Measurements from ENCODE around the gene TCF20. TPM values are rescaled to one million over a fixed set of nuclear protein-coding genes. Genes with fewer than 3 reads are reported as not detected.

TCF20 gene
- 14.8 TPM for polyA plus RNA-seq (2013, experiment 1 of 2; ENCODE audit: insufficient read length)
- polyA plus RNA-seq (2013, experiment 2 of 2; ENCODE audit: insufficient read length) = 15.4 TPM

DNA sequence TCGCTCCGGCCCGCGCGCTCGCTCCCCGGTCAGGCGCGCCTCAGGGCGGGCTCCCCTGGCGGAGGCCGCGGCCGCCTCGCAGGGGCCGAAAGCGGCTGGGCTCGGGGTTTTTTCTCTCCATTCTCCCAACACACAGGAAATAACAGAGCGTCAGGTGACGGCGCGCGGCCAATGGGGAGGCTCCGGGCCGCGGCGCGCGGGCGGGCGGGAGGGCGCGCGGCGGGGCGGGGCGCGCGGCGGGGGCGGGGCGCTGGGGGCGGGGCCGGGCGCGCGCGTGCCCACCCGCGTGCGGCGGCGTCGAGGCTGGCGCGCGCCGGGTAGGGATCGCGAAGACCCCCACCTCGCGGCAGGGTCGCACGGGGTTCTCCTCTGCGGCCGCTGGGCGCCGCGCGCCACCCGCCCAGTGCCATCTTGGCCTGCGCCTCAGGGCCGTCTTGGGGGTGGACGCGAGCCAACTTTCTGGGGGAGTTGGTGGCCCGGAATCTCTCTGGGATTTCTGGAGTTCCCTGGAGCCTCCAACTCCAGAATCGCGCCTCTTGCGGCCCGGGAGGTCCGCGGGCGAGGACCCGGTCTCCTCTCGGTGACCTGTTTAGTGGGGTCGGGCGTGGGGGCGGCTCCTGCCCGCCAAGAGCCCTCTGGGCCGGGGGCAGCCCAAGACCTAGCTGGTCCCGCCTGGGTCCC, at the start of gene TCF20:
Gene TCF20, minus strand, starts transcription at position 144 of the 681 bp plus-strand sequence. CDS start 55,348 bp downstream, outside the sequence.
- peak; percentile 80 for DNase-seq

- DNase-seq = no peak
These were observed 48.9 kb upstream of the TCF20 start for GRCh38 chr22:42319386-42319785.

DNA sequence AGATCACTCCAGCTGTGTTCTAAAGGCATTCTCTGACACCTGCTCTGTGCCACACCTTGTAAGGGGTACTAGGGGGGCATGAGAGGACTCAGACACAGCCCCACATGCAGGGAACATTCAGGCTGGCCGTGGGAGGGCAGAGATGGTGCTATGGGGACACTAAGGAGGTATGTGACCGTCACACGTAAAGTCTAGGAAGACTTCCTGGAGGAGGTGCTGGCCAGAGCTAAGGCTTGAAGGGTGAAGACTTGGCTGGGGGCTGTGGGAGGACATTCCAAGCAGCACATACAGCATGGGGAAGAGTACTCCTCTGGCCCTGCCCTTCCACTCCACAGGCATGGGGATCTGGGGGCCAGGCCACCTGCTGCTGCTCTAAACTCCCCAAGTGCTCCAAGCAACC, 48.5 kb upstream of the TCF20 start:
- DNase-seq = no peak

DNA sequence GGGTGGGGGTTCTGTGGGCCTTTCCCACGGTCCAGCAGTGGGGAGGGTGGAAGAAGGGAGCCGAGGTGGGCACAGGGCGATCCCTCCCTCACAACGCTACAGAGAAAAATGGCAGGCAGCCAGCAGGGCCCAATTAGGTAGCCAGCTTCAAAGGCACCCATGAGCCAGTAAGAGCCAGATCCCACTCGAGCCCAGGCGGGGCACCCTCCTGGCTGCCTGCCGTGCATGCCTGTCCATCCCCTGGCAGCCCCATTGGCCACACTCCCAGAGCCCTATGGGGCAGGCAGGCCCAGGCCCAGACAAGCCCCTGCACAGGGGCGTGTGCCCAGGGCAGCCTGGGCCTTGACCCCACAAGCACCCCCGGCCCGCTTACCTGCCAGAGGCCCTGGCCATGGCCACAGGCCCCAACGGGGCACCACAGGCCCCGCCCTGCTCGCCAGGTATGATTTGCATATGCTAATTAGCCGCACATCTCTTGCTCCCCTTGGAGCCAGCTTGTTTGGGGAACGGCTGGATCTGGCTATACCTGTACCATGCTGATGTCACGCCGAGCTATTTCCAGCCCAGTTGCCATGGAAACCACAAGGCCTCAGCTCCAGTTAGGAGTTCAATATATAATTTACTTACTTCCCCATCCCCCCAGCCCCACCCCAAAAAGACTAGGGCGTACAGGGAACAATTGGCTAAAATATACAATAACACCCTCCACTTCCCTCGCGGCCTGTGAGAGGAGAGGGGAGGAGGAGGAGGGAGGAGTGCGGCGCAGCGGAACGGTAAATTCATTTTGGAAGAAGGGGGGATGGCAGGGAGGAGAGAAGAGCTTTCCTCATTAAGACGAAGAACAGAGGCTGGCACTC, 47.5 kb upstream of the TCF20 start:
- DNase-seq = no peak

DNA sequence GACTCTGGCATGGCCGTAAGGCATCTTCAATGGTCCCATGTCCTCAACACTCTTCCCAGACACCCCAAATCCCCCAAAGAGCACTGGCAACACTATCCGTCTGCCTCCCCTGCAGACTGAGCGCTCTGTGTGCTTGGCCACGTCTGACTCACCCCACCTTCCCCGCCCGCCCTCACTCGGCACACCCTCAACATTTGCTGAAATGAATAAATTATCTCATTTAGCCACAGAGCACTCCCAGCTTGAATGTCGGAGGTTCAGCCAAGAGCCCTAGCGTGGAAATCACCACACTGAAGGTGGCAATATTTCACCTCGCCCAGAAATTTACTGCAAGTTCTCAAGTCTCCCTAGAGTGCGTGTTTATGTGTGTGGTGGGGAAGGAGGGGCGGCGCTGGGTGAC, 46.6 kb upstream of the TCF20 start:
- no peak for DNase-seq

GRCh38 chr22:42315392-42315756, 44.9 kb upstream of the TCF20 start:
- DNase-seq = no peak

GRCh38 chr22:42314709-42315391, 44.4 kb upstream of the TCF20 start:
- no peak for DNase-seq

DNA sequence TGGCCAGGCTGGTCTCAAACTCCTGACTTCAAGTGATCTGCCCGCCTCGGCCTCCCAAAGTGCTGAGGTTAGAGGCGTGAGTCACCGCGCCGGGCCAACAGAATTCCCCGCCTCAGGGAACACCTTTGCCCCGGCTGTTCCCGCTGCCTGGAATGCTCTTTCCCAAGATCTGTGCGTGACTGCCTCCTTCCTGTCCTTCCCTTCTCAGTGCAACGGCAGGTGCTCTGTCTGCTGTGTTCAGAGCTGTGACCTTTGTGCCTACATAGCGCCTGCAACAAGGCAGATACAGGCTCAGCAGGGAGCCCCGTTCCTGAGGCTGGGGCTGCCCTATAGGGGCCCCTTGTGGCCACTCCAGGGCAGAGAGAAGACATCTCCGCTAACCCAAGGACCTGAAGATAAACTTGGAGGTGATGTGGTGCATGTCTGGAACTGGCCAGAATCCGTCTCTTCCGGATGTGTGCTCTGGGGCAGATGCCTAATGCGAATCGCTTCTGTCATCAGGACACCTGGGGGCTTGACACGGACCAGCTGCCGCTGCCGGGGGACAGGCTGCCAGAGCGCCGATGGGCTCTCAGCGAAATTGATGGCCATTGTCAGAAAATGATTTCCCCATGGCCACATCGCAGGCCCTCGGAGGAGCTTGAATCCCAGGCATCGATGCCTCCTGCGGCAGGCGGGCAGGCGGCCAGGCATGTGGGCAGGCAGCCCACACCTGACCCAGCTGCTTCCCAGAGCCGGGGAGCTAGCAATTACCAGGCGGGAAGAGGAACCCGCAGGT, 43.5 kb upstream of the TCF20 start:
- DNase-seq = no peak

DNA sequence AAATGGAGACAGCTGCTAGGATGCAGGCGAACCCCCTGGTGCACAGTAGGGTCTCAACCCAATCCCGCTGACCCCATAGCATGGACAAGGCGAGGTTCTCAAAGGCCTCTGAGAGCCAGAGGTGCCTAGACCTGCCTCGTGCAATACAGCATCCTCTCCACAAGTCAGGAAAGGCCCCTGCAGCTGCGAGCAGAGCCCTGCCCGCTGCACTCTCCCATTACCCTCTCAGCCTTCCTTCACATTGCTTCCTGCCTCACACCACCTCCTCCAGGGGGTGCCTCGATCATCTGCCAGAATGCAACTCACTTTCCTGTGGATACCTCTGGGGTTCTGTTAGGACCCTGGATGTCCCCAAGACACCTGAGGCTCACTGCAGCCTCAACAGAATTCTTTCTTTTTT, 42.8 kb upstream of the TCF20 start:
- no peak for DNase-seq

DNA sequence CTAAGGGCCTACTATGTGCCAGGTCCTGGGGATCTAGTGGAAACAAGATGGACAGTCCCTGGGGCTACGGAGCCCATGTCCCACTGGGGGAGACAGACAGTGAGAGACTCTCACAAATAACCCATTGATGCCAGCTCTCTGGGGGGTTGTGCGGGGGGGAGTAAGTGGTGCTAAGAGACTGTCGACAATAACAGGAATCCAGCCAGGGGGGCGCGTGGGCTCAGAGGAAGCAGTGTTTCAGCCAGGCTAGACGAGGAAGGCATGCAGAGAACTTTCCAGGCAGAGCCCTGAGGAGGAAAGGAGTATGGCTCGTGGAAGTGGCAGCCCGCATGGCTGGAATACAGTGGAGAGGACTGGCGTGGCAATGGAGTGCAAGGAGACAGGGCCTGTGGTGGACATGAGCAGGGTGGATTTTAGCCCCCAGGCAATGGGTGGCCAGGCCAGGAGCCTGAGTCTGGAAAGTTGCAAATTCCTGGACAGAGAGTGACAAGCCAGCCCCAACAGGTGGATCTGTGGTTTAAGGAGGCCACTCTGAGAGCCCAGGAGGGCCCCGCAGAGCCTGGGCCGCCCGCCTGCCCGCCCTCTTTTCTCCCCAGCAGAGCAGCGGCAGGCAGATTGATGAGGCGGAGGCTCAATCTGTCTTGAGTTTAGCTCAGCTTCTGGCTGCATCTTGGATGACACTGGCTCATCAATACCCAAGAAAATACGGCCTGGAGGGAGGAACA, 40.0 kb upstream of the TCF20 start:
- DNase-seq = no peak

GRCh38 chr22:42309865-42310264, 39.4 kb upstream of the TCF20 start:
- DNase-seq = no peak

DNA sequence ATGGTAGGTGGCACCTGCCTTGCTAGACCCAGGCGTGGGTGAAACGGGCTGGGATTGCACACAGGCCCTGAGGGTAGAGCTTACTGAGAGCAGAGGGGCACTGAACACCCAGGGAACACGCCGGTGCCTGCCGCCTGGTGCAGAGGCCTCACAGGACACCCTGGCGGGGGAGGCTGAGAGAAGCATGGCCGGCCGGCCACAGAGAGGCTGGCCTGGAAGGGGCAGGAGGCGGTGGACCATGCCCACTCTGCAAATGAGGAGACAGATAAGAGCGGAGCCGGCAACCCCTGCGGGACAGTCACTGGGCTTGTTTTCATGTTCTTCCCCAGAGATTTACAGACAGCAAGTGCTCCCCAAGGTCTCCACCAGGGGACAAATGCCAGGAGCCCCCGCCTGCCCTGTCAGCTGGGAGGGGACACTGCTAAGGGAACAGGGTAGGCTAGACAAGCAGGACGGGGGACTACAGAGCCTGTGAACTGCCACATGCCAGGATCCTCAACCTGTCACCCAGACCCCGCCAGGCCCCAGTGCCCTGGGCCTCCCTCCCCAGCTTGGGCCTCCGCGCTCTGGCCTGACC, 38.5 kb upstream of the TCF20 start:
- no peak for DNase-seq

DNA sequence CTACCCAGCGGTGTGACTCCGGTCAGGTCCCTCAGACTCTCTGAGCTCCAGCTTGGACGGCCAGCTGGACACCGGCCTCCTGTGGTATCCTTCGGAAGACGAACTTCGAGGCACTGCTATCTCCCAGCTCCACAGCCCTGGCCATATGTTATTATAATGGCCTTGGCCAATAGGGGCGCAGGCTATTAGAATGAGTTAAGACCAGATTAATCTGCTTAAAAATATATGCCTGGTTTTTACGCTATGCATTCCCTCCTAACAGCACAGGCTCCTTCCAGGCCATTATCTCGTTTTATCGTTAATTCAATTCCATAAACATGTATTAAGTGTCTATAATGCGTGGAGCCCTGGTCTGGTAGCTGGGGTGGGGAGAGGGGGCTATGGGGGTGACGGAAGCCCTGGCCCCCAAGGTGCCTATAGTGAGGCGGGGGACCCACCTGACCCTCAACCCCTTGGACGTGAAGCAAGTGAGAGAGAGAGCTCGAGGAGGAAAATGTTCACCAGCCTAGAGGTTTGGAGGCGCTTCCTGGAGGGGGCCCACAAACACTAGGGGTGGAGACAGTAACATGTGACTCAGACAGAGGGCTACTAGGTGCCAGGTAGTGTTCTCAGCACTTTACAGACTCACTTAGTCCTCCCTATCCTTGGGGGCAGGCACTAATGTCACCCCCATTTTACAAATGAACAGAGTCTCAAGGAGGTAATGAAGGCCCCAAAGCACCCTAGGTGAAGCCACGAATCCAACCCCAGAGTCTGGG, 37.5 kb upstream of the TCF20 start:
- DNase-seq = no peak

GRCh38 chr22:42306010-42306409, 35.6 kb upstream of the TCF20 start:
- no peak for DNase-seq

DNA sequence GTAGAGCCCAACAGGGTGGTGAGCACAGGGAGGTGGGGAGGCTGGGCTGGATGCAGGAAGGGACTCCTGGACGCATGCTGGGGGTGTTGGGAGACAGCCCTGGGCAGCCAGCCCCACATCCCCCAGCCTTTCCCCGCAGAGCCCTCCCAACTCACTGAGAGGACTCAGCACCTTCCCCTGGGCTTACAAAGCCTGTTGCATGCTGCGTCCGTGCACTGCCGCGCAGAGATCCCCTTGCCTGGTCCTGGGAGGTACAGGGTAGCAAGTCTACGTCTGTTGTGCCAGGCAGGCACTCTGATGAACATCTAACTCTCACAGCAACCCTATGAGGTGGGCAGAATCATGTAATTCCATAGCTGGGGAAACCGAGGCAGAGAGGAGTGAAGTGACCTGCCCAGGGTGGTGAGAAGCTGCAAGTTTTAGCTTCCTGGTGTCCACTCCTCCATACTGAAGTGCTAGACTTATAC, 33.9 kb upstream of the TCF20 start:
- DNase-seq = no peak

GRCh38 chr22:42303396-42304323, 33.2 kb upstream of the TCF20 start:
- DNase-seq = no peak

GRCh38 chr22:42301742-42302102, 31.3 kb upstream of the TCF20 start:
- DNase-seq = no peak

DNA sequence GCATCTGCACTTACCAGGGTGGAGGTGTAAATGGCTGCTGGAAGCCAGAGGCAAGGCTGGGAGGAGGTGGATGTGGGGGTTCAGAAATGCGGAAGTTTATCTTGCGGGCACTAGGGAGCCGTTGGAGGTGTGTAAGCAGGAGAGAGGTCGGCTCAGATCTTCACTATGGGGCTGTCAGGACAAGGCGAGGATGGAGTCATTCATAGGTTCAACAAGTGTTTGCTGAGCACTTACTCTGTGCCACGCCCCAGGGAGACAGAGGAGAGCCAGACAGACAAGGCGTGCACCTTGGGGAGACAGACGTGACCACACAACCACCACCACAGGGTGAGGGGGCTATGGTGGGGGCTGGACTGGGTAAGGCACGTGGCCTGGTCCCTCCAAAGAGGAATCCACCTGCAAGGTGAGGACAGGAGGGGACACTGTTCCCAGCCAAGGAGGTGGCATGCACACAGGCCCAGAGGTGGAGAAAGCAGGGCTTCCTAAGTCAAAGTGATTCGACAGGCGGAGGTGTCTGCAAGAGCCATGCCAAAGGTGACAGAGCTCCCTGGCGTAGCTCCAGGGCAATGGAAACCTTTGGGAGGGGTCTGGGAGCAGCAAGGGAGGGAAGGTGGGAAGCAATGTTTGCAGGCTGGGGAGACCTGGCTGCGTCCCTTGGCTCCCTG, 30.8 kb upstream of the TCF20 start:
- DNase-seq = no peak
